GM18870 (cell line): ENCODE results near the gene NWD2.

Source experiments
- ATAC-seq: cut with Tn5 transposase; IDR thresholded peaks from one replicate; pipeline ENCODE4 v1.9.1; 2021; ENCODE audit warnings: moderate library complexity; ENCODE audit not compliant: unreplicated experiment

Gene NWD2

GRCh38 chr4:37299468-37299867, 54.9 kb downstream of the NWD2 start:
- ATAC-seq = no peak

- no peak for ATAC-seq
Measured at GRCh38 chr4:37304612-37305011, 60.1 kb downstream of the NWD2 start.

GRCh38 chr4:37305984-37306383, 61.4 kb downstream of the NWD2 start:
- no peak for ATAC-seq

GRCh38 chr4:37317104-37317643, 72.6 kb downstream of the NWD2 start:
- no peak for ATAC-seq

GRCh38 chr4:37320513-37321235, 76.1 kb downstream of the NWD2 start:
- ATAC-seq = no peak

- ATAC-seq = no peak
Measured at GRCh38 chr4:37322122-37322521, 77.6 kb downstream of the NWD2 start.

- ATAC-seq = no peak
Measured at GRCh38 chr4:37324546-37324945, 80.0 kb downstream of the NWD2 start.

GRCh38 chr4:37326852-37327251, 82.3 kb downstream of the NWD2 start:
- ATAC-seq = no peak

- no peak for ATAC-seq
Measured at GRCh38 chr4:37338972-37339371, 94.4 kb downstream of the NWD2 start.

- no peak for ATAC-seq
Measured at GRCh38 chr4:37358748-37359147, 114.2 kb downstream of the NWD2 start.

- no peak for ATAC-seq
Measured at GRCh38 chr4:37359261-37359660, 114.7 kb downstream of the NWD2 start.

- ATAC-seq = no peak
Measured at GRCh38 chr4:37365888-37366287, 121.3 kb downstream of the NWD2 start.

GRCh38 chr4:37367901-37368300, 123.4 kb downstream of the NWD2 start:
- ATAC-seq = no peak

- no peak for ATAC-seq
Measured at GRCh38 chr4:37370052-37370451, 125.5 kb downstream of the NWD2 start.

GRCh38 chr4:37381040-37381668, 136.6 kb downstream of the NWD2 start:
- ATAC-seq = no peak

GRCh38 chr4:37383579-37384229, 139.2 kb downstream of the NWD2 start:
- ATAC-seq = peak; percentile 53

- ATAC-seq = no peak
Measured at GRCh38 chr4:37385424-37385823, 140.9 kb downstream of the NWD2 start.

- ATAC-seq = no peak
Measured at GRCh38 chr4:37388681-37389365, 144.3 kb downstream of the NWD2 start.

GRCh38 chr4:37389366-37389765, 144.8 kb downstream of the NWD2 start:
- ATAC-seq = no peak

GRCh38 chr4:37389967-37390580, 145.5 kb downstream of the NWD2 start:
- peak; percentile 55 for ATAC-seq
